Activated gamma-delta T cell (primary cell): Measurements from ENCODE around the gene SLC25A13.

Experiments
- DNase-seq: peaks from one replicate; lab custom pipeline; 2025; lab: John Stamatoyannopoulos, UW

Gene SLC25A13

DNA sequence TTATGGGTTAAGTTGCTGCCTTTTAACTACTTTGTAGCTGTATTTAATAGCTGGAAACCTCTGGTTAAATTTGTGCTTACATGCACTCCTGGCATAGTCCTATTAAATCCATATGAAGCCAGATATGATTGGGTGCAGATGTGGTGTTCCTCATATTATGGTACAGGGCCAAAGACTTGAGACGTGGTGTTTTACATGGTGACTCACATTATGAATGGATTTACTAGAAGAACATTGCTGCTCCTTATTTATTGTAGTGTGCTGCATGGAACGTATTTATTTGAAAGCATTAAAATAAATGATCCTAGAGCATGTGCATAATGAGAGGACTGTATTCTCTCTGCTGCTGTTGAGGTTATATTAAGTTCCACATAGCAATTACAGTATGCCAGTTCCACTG lies 224.1 kb downstream of the SLC25A13 start:
- DNase-seq: no peak

DNA sequence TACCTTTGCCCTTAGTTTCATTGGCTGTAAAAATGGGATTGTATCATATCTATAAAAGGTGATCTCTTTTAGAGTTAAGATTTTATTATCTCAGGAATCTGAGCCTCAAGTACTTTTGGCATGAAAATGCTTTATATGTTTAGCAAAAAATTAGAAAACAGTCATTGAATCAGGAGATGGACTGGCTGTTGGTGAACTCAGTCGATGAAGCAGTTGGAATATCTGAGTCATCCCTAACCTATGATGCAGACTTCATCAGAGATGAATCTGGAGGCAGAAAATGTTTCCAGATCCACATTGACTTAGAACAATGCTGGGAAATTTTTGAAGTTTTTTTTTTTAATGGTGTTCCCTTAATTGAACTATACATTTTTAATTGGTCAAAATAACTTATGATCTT lies 228.5 kb downstream of the SLC25A13 start:
- DNase-seq: no peak

- no peak for DNase-seq
Observed at GRCh38 chr7:96090756-96091155, 231.1 kb downstream of the SLC25A13 start.

- no peak for DNase-seq
Observed at GRCh38 chr7:96089511-96089910, 232.4 kb downstream of the SLC25A13 start.

- no peak for DNase-seq
Observed at GRCh38 chr7:96088579-96088978, 233.3 kb downstream of the SLC25A13 start.

GRCh38 chr7:96085953-96086352 lies 235.9 kb downstream of the SLC25A13 start:
- no peak for DNase-seq

DNA sequence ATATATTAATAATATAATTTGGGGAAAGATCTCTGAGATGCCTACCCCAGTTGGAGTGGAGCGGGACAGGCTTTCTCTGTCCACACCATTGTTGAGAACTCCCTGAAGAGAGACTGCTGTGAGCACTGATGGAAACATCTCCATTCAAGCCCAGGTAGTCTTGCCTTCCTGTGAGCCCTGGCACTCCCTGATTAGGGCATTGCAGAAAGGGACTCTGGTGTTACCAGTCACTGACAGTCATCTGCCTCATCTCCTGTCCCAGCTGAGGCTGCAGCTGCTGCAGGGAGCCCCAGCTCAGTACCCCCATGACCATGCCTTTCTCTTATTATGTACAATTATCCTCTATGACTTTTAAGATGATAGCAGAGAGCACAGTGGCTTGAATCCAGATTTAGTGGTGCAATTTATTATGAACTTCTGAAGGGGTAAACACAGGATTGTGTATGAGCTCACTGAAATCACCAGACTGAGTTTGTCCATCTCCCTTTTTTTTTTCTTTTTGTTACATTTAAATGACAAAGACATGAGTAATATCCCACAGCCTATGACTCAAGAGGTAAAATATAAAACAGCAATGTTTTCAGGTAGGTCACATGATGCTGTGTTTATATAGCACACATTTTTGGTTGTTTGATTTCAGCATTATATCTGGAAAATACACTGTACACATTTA lies 236.9 kb downstream of the SLC25A13 start:
- DNase-seq: no peak

DNA sequence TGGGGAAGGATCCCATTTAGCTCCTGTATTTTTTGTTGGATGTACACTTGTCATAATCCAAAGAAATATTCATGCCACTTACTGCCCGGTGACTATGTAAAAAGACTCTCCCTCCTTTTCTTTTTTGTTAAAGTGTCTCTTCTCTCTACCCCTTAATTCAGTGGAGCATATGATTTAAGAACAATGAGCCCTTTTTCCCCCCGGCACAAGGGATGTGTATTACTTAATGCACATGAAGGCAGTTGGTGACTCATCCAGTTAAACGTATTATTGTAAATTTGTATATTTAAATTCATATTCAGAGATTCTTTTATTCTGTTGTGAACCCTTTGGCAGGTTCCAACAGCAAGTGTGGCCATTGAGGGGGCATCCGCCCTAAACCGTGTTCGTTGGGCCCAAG lies 241.9 kb downstream of the SLC25A13 start:
- DNase-seq: no peak

DNA sequence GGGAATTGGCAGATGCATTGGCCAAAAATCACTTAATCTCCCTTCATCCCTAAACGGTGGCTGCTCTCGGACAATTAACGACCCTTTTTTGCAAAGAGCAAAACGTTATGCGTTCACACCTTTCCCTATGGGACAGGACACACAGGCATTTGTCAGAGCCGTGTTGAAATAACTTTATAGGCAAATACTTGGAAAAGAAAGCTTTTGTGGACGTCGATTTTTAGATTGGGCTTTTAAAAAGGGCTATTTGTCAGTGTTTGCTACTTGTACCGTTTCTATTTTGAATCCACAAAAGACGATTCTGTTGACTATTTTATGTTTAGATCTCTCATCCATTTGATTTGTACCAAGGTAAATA lies 245.6 kb downstream of the SLC25A13 start:
- no peak for DNase-seq

DNA sequence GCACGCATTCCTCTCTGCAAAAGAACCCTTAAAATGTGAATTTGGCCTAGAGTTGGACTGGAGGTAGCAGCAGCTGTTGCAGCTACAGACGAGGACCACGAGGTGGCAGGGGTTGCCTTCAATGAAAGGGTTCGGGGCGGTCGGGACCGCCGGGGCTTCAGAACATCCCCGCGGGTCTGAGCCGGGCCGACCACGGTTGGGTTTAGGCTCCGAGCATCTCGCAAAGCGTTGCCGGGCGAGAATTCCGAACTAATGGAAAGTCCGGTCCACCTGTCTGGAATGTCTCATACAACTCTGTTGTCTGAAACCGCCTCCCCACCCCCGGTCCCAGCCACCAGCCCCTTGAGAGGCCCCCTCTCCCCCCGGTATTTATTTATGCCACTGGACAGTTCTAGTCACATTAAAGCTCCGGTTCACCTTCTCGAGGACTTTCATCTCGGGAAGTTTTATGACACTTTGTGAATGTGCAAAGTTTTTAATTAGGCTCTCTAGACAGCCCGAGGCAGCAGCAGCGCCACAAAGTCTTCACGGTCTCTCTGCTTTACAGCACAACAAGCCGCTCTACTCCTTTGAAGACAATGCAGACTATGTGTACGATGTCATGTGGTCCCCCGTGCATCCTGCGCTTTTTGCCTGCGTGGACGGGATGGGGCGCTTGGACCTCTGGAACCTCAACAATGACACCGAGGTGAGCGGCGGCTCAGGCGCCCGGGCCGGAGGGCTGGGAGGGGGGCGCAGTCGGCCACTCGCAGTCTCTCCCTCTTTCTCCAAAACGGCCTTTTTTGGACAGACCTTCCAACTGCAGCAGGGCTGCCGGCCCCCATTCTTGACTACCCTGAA lies 246.2 kb downstream of the SLC25A13 start:
- DNase-seq: no peak

- DNase-seq: no peak
Observed at GRCh38 chr7:96074871-96075270, 247.0 kb downstream of the SLC25A13 start.
